EL (cell line): ENCODE measurements around the gene TIGD1.
"Not testable (repeated sequence)": the region's sequence is repeated elsewhere in the genome, so short reads cannot be mapped to it uniquely, and the experiment has no call there.

Experiments used
- DNase-seq: peaks from one replicate; pipeline ENCODE4 v3.0.0-alpha.2; 2016

The TIGD1 gene

DNA sequence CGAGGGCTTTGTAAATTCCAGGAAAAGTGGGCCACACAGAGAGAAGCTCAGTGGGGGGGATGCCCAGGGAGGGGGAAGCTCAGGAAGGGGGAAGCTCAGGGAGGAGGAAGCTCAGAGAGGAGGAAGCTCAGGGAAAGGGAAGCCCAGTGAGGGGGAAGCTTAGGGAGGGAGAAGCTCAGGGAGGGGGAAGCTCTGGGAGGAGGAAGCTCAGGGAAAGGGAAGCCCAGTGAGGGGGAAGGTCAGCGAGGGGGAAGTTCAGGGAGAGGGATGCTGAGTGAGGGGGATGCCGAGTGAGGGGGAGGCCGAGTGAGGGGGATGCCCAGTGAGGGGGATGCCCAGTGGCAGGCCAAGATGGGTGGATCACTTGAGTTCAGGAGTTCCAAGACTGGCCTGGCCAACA lies 11.7 kb downstream of the TIGD1 start:
- DNase-seq, result no peak

DNA sequence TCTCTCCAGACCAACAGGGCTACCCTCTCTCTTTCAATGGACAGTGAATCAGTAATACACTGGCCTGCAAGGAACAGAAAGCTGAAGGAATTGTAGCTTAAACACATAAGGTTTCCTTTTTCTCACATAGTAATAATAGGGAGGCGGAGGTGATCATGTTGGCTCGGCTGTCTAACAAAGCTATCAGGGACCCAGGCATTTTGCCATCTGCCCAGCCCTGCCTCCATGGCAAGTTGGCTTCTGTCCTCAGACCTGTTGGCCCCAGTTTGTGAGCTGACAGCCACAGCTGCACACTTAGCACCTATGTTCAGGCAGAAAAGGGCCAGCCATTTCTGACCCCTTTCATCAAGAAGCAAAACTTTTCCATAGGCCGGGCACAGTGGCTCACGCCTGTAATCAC lies 12.9 kb downstream of the TIGD1 start:
- DNase-seq, result no peak

- no peak for DNase-seq
Observed at GRCh38 chr2:232537079-232537478, 13.3 kb downstream of the TIGD1 start.

- DNase-seq, result no peak
Observed at GRCh38 chr2:232535761-232536530, 14.4 kb downstream of the TIGD1 start.

DNA sequence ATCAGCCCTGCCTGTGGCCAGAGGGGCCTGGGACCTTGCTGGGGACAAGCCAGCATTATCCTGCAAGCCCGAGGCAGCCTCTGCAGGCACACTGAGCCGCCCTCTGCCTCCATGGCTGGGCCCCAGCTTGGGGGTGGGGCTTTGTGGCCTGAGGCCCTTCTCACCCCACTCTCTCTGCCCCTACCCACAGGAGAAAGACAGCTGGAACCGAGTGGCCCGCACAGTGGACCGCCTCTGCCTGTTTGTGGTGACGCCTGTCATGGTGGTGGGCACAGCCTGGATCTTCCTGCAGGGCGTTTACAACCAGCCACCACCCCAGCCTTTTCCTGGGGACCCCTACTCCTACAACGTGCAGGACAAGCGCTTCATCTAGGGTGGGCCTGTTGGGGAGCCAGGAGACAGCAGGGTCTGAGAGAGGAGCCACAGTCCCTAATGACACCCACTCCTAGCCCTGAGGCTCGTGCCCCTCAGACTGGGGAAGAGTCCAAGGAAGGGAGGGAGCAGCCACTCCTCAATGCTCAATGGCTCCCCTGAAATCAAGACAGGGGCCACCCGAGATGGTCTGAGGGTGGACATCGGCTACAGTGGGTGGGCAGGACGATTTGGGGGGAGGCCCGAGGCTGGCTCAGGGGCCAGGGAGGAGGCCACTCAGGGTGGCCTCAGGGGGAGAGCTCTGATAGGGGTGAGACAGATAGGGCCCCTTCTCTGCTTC lies 15.3 kb downstream of the TIGD1 start:
- no peak for DNase-seq

DNA sequence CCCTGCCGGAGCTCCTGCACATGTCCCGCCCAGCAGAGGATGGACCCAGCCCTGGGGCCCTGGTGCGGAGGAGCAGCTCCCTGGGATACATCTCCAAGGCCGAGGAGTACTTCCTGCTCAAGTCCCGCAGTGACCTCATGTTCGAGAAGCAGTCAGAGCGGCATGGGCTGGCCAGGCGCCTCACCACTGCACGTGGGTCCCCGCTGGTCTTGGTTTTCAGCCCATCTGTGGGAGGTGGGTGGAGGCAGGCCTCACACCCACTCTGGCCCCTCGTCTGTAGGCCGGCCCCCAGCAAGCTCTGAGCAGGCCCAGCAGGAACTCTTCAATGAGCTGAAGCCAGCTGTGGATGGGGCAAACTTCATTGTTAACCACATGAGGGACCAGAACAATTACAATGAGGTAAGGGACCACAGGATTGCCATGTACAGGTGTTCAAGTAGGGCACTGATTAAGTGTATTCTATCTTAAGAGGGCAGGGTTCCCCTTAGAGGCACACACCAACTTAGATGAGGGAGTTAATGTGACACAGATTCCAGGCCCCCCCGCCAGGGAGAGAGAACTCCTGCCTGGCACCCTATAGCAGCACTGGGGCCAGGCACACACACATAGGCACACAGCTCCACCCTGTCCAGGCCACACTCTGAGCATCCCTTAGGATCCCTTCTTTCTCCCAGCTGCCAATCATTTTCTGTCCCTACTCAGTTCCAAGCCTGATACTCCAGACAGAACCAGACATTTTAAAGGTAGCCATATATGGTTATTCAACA lies 16.2 kb downstream of the TIGD1 start:
- DNase-seq, result no peak

GRCh38 chr2:232532821-232533220 lies 17.5 kb downstream of the TIGD1 start:
- DNase-seq, result not testable (repeated sequence)

DNA sequence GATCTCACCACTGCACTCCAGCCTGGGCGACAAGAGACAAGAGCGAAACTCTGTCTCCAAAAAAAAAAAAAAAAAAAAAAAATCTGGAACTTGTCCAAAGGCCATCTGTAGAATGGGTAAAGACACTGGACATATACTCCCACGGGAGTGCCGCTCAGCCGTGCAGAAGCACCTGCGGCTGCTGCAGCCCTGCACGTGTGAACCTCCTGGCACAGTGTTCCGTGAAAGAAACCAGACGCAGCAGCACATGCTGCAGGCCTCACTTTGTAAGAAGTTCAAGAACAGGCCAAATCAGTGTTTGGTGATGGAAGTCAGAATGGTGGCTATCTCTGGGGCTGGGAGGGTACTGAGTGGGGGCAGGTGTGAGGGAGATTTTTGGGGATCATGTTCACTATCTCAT lies 17.9 kb downstream of the TIGD1 start:
- no peak for DNase-seq

GRCh38 chr2:232530626-232531260 lies 19.6 kb downstream of the TIGD1 start:
- DNase-seq, result no peak

DNA sequence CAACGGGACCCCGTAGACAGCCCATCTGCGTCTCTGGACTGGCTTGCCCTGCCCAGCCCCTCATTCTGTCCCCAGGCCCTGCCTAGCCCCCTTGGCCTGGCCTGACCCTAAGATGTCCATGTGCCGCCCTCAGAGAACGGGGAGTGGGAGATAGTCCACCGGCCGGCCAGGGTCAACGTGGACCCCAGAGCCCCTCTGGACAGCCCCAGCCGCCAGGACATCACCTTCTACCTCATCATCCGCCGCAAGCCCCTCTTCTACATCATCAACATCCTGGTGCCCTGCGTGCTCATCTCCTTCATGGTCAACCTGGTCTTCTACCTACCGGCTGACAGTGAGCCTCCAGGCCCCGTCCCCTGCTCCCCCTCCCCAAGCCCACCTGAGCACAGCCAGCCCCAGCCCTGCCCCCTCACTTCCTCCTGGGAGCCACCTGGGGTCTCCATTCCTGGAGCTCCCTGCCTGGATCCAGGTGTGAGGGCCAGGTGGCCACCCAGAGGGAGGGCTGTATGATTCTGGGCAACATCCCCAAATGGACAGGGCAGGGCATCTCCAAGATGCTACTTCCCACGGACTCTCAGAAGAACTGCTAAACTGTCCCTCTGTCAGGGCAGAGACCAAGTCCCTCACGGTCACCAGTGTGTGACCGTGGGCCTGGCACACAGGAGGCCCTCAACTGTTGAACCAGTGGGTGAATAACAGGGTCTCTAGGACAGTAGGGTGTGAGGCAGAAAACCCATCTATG lies 20.4 kb downstream of the TIGD1 start:
- no peak for DNase-seq

DNA sequence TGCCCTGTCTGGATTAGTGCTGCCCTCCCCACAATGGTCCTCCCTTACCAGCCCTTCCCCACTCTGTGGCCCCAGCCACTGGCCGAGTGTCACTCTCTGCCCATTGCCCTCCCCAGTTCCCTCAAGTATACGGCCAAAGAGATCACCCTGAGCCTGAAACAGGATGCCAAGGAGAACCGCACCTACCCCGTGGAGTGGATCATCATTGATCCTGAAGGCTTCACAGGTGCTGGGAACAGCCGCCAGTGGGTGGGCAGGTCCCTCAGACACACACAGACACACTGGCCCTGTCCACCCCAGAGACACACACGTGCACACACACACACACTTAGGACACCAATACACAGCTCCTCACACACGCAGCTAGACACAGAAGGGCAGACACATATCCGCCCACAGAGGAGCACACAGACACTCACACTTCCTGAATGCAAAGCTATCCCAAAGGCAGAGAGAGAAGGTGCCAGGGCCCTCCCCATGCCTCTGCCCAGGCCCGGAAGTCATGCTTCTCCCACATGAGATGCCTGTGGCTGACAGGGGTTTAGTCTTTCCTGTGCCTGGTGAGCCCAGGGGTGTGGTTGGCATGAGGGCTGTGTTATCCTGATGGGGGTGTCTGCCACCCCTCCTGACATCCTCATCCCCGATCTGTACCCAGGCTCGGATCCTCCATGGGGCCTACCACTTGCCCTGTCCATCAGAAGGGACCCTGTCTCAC lies 21.5 kb downstream of the TIGD1 start:
- DNase-seq, result peak; percentile 29

- no peak for DNase-seq
Observed at GRCh38 chr2:232527905-232528470, 22.4 kb downstream of the TIGD1 start.

DNA sequence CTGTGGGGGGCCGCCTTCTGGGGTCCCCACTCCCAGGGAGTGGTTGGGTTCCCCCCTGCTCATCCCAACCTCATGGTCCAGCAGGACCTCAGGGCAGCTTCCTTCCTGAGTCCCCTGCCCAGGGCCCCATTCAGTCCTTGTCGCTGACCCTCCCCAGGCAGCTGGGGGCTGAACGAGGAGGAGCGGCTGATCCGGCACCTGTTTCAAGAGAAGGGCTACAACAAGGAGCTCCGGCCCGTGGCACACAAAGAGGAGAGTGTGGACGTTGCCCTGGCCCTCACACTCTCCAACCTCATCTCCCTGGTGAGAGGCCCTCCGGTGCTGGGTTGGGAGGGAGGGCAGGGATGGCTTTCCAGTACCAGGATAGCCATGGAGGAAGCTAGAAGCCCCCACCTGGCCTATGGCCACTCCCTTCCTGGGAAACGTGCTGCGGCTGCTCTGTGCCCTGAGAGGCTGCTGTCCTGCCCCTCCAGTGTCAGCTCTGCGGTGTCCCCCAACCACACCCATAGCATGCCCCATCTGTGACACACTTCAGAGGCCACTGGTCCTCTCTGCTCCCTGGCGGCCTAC lies 23.9 kb downstream of the TIGD1 start:
- no peak for DNase-seq

GRCh38 chr2:232525791-232526371 lies 24.5 kb downstream of the TIGD1 start, which contains the start of gene CHRND:
Gene CHRND, plus strand, starts transcription at chr2:232526160. Its CDS starts 56 bp downstream, at chr2:232526216.
- DNase-seq, result no peak

DNA sequence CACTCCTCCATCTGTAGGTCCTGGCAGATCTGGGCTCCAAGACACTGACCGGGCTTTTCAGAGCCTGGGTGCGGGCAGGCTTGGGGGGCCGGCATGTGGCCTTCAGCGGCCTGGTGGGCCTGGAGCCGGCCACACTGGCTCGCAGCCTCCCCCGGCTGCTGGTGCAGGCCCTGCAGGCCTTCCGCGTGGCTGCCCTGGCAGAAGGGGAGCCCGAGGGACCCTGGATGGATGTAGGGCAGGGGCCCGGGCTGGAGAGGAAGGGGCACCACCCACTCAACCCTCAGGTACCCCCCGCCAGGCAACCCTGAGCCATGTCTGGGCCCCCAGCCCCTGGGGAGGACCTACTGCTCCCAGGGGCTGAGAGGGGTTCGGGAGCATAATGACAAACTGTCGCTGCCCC lies 25.2 kb downstream of the TIGD1 start:
- no peak for DNase-seq

DNA sequence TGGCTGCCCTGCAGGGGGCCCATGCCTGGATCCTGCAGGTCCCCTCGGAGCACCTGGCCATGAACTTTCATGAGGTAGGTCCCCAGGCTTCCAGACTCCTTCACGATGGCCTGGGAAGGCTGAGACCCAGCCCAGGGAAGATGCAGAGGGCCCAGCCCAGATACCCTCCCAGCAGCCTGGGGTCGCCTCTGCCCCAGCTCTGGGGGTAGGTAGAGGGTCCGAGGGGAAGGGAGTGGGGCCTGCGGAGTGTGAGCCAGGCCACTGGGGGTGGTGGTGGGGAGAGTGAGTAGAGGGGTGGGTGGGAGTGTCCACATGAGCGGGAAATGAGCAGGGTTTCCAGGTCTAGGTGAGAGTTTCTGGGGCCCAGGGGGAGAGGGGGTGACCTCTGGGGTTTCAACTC lies 25.6 kb downstream of the TIGD1 start:
- DNase-seq, result no peak

DNA sequence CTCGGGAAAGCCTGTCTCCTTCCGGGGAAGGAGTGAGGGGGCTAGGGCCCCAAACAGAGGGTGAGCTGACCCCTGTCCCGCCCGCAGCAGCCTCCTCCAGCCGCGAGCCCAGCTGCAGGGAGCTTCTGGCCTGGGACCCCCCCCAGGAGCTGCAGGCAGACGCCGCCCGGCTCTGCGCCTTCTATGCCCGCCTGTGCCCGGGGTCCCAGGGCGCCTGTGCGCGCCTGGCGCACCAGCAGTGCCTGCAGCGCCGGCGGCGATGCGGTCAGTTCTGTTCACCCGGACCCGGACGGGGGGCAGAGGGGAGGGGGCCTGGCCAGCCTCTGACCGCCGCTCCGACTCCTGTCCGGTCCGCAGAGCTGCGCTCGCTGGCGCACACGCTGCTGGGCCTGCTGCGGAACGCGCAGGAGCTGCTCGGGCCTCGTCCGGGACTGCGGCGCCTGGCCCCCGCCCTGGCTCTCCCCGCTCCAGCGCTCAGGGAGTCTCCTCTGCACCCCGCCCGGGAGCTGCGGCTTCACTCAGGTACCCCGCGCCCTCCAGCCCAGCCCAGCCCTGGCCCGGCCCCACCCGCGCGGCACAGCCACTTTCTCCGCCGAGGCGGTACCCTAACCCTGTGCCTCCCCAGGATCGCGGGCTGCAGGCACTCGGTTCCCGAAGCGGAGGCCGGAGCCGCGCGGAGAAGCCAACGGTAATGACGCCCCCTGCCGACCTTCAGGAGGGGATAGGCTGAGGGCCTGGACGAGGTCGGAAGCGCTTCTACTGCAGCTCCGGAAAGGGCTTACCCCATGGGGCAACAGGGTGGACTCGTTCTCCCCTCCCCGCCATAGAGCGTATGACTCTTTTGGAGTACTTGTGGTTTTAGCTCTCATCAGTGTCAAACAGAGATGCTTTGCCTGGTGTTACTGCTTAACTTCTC lies 26.4 kb downstream of the TIGD1 start:
- DNase-seq, result peak; percentile 61

DNA sequence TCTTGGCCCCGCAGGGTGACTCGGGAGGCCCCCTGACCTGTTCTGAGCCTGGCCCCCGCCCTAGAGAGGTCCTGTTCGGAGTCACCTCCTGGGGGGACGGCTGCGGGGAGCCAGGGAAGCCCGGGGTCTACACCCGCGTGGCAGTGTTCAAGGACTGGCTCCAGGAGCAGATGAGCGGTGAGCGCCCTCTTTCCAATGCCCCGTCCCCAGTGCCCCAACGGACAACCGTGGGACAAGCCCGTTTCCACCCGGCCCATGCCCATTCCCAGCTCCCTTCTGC lies 27.0 kb downstream of the TIGD1 start:
- DNase-seq, result no peak

- no peak for DNase-seq
Observed at GRCh38 chr2:232522623-232523401, 27.5 kb downstream of the TIGD1 start.
